HG02623 (cell line): ENCODE results near the gene CUX1.
"Not testable (repeated sequence)": the region's sequence is repeated elsewhere in the genome, so short reads cannot be mapped to it uniquely, and the experiment has no call there.

Experiments
- ATAC-seq: cut with Tn5 transposase; IDR thresholded peaks from one replicate; pipeline ENCODE4 v1.9.1; 2021; ENCODE audit warnings: moderate library complexity; ENCODE audit not compliant: unreplicated experiment

CUX1 gene

GRCh38 chr7:102119213-102119651, 301.8 kb downstream of the CUX1 start:
- ATAC-seq: no peak

DNA sequence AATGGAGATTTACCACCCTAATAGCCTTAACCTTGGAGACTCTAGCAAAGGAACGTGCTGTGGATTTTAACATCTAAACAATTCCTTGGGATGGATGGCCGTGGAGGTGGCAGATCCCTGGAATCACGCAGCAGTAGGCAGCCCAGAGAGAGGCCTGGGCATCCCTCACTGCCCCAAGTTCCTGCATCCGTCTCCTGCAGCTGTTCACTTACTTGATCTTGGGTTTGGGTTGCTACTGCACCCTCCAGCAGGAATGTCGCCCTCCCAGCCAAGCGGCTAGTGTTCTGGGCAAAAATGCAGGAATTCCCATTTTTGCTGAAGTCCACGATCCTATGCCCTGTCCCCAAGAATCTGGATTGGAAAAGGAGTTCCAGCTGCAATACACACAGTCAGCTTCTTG, 302.5 kb downstream of the CUX1 start:
- no peak for ATAC-seq

GRCh38 chr7:102120666-102121195, 303.3 kb downstream of the CUX1 start:
- no peak for ATAC-seq

DNA sequence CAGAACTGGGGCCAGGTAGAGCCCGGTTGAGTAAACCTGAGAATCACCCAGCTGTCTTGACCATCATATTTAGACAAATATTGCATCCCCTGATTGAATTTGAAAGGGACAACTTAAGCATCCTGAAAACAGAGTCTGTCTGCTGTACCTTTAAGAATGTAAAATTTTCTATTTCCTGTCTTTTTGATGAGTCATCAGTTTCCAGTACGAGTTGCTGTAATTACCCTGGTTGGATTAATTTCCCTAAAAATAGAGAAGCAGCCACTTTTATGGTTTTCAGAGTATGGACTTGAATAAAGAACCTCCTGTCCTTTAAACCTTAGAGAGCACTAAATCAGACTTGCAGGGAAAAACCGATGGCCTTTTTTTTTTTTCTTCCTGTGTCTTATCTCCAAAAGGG, 304.6 kb downstream of the CUX1 start:
- no peak for ATAC-seq

DNA sequence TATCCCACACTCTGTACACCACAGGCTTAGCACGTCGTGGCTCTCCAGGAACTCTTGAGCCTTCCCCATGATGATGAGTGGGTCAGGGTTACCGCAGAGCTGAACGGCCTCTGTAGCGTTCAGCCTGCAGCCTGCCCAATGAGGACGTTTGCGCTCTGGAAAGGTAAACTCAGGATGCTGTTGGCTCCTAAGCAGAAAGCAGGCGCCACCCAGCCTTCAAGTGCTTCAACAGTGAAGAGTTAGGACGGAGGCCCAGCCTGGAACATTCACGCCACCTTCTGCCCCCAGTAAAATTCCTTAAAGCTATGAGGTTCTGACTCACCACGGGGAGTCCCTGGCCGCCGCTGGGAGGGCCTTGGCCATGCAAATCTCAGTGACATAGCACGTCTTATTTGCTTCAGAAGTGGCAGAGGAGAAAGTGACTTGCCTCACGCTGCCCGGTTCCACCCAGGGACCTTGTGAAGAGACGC, 307.7 kb downstream of the CUX1 start:
- ATAC-seq: no peak

- ATAC-seq: no peak
These were observed 310.9 kb downstream of the CUX1 start for GRCh38 chr7:102128303-102128702.

DNA sequence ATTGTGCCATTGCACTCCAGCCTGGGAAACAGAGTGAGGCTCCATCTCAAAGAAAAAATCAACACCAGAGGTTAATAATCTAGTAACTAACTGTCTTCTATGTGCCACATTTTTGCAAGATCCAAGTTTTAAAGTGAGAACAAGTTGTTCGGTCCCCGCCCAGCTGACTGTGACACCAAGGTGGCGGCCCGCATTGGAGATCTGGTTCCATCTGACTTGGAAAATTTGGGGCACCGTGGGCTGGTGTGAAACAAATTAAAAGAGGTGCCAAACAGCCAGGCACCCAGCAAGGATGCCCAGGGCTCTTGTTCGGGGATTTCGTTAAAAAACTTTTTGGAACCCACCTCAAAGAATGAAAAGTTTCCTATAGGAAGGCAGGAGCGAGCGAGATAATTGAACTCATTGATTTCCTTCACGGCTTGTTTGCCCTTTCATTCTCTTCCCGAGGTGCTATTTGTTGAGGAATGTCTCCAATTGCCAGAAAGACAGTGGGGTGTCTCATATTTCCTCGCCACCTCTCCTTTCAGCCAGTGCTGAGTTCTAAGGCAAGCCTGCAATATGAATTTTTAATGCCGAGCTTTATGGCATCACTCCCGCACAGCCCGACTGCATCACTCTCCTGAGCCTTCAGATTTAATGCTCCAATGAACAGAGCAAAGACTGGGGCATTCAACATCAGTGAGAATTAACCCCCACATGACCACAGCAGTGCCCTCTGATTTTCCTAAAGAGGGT, 312.4 kb downstream of the CUX1 start:
- ATAC-seq: no peak

DNA sequence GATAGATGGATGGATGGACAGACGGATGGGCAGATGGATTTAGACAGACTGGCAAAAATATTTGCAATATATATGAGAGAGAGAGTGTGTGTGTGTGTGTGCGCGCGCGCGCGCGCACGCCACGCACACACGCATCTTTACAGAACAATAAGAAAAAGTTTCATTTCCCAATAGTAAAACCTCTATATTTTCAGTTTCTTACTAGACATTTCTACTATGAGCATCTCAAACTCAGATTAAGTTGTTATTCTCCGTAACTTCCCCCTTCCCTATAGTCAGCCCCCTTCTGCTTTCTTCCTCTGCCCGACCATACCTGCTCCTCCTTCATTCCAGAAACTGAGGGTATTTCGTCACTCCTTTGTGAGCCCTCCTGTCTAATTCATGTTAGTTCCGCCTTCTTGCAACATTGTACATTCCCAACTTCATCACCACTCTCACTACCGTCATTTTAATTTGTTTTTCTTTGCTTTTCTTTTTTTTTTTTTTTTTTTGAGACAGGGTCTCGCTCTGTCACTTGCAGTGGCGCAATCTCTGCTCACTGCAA, 314.9 kb downstream of the CUX1 start:
- no peak for ATAC-seq

- ATAC-seq: no peak
These were observed 321.2 kb downstream of the CUX1 start for GRCh38 chr7:102138676-102139075.

DNA sequence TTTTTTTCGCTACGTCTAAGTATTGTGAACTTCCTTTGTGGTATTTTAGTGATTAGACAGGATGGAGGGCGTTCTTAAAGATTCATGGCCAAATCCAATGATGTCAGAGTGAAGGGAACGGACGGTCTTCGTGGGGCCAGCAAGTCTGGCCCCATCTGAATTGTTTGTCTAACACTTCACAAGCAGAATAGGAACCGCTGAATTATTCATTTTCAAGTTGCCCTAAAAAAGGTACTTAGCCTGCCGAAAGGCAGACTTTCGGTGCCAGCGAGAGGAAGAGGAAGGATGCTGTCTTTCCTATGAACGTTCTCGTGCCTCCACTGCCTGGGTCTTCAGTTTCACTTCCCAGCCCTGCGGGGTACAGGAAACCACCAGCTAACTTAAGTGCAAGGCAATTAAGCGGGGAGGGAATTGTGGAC, 323.5 kb downstream of the CUX1 start:
- ATAC-seq: no peak

GRCh38 chr7:102142433-102142832, 325.0 kb downstream of the CUX1 start:
- ATAC-seq: not testable (repeated sequence)

DNA sequence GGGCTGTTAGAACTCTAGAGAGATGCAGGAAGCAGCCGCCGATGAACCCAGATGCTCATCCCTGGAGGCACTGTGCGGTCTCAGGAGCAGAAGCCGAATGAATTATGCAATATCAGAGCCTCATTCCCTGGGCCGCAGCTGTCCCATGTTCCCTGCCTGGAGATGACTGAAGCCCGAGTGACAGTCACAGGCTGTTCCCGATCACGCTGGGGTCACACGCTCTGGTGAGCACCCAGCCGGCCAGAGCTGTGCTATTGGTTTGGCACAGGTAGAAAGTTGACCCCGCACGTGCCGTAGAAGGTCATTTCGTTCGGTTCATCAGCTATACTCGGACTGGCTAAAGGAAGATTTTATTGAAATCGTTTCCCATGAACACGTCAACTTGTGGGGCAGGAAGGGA, 328.7 kb downstream of the CUX1 start:
- ATAC-seq: no peak

- ATAC-seq: no peak
These were observed 329.6 kb downstream of the CUX1 start for GRCh38 chr7:102147008-102147407.

DNA sequence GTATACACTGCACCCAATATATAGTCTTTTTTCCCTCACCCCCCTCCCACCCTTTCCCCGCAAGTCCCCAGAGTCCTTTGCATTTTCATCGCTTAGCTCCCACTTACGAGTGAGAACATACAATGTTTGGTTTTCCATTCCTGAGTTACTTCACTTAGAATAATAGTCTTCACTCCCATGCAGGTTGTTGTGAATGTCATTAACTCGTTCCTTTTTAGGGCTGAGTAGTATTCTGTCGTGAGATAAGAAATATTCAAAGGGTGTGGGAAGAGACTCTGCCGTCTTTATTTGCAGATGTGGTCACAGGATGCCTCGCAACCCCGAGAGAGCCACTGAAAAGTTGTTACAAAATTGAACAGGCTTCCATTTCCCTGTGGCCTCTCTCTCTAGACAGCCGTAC, 331.4 kb downstream of the CUX1 start:
- no peak for ATAC-seq

- no peak for ATAC-seq
These were observed 332.0 kb downstream of the CUX1 start for GRCh38 chr7:102149416-102149815.

GRCh38 chr7:102150266-102150665, 332.8 kb downstream of the CUX1 start:
- ATAC-seq: no peak

DNA sequence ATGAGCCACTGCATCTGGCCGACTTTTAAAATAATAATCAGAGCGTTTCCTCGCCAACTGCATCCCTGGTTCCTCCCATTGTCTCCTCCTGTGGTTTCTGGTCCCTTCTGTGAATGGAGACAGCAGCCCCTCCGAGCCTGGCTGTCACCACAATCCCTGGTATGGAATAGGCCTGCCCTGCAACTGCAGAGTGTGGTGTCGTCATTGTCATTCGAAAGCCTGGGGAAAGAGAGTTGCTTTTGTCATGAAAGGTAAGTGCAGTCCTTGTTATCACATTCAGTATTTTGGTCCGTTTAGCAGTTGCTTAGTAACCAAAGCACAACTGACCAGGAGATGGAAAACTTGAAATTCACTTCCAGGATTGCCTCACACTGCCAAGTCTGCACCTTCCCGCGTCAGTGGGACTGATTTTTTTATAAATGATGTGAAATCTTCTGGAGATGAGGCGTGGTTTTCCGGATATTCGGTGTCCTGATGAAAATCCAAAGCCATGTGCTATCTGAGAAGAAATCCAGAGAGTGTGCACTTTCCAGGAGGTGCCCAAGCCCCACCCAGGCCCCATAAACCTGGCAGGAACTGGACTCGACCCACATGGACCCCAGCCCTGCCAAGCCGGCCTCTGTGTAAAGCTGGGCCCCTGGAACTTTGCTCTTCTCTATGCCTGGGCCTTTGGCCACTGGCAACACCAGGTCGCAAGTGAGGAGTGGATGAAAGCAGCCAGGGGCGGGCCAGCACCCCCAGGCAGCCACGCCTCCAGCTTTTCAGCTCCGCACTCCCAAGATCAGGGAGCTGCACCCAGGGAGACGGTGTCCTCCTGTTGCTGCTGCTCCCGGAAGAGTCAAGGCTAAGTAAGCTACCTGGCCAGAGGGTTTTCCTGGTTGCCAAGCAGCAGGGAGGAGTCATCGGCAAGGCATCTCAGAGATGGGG, 335.5 kb downstream of the CUX1 start:
- ATAC-seq: no peak

- ATAC-seq: no peak
These were observed 336.1 kb downstream of the CUX1 start for GRCh38 chr7:102153599-102153946.

DNA sequence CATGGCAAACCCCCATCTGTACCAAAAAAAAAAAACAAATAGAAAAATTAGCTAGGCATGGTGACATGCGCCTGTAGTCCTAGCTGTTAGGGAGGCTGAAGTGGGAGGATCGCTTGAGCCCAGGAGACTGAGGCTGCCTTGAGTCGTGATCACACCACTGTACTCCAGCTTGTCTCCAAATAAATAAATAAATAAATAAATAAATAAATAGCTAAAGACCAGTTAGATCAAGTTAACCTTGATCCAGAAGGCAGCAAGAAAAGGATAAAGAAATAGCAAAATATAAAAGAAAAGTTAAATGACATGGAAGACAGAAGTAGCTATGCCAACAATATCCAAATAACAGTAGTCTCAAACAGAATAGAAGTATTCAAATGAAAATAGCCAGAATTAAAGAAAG, 337.0 kb downstream of the CUX1 start:
- no peak for ATAC-seq

DNA sequence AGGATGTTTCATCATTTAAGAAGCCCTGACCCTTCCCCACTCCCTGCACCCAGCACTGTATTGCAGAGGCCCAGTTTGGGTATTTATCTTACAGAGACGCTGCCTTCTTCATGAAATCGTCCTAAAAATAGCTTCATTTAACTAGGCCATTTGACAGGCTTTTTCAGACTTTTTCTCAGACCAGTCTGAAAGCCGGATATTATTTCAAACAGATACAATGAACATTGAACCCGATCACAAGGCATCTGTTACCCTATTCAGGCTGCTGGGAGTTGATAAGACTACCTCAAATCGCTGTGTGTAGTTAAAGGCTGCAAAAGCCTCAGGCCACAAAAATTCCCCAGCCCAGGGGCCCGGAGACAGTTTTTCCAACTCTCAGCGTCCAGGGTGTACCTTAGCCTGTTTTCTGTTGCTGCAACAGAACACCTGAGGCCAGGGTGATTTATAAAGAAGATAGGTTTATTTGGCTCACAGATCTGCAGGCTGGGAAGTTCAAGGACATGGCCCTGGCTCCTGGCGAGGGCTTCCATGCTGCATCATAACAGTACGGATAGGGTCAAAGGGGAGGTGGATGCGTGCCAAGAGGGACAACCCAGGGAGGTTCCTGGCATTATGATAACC, 338.5 kb downstream of the CUX1 start:
- ATAC-seq: no peak

GRCh38 chr7:102156867-102157266, 339.4 kb downstream of the CUX1 start:
- no peak for ATAC-seq
